GM12872 (cell line): ENCODE results near the gene ERCC2.

ENCODE experiments used
- TF ChIP-seq, protein P1 (sequence below): IDR thresholded peaks from 3 replicates; pipeline ENCODE4 v1.5.1; 2011; ENCODE audit warnings: low read depth, mild to moderate bottlenecking, low read length, moderate library complexity; ENCODE audit not compliant: insufficient read depth

The ERCC2 gene

GRCh38 chr19:45352062-45352461 is 18.3 kb downstream of the ERCC2 start:
- TF ChIP-seq, protein P1, sequence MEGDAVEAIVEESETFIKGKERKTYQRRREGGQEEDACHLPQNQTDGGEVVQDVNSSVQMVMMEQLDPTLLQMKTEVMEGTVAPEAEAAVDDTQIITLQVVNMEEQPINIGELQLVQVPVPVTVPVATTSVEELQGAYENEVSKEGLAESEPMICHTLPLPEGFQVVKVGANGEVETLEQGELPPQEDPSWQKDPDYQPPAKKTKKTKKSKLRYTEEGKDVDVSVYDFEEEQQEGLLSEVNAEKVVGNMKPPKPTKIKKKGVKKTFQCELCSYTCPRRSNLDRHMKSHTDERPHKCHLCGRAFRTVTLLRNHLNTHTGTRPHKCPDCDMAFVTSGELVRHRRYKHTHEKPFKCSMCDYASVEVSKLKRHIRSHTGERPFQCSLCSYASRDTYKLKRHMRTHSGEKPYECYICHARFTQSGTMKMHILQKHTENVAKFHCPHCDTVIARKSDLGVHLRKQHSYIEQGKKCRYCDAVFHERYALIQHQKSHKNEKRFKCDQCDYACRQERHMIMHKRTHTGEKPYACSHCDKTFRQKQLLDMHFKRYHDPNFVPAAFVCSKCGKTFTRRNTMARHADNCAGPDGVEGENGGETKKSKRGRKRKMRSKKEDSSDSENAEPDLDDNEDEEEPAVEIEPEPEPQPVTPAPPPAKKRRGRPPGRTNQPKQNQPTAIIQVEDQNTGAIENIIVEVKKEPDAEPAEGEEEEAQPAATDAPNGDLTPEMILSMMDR = no peak

DNA sequence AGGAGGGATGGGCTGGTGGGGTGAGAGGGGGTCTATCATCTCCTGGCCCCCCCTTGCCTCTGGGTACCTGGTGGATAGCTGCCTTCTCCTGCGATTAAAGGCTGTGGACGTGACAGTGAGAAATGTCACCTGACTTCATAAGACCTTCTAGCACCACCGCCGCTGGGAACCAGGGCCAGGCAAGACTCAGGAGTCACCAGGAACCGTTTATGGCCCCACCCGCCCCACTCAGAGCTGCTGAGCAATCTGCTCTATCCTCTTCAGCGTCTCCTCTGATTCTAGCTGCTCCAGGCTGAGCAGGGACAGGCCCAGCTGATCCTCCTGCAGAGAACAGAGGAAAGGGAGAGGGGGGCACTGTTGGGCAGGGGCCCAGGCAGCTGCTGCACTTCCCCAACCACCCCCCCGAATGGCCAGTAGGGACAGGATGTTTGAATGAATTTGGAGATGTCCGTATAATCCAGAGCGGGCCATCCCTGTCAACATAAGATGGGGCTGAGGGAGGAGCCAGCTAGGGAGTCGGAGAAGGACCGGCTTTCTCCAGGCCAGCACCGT is 18.9 kb downstream of the ERCC2 start:
- TF ChIP-seq, protein P1 = no peak

GRCh38 chr19:45350477-45351058 is 19.8 kb downstream of the ERCC2 start:
- TF ChIP-seq, protein P1 = no peak

DNA sequence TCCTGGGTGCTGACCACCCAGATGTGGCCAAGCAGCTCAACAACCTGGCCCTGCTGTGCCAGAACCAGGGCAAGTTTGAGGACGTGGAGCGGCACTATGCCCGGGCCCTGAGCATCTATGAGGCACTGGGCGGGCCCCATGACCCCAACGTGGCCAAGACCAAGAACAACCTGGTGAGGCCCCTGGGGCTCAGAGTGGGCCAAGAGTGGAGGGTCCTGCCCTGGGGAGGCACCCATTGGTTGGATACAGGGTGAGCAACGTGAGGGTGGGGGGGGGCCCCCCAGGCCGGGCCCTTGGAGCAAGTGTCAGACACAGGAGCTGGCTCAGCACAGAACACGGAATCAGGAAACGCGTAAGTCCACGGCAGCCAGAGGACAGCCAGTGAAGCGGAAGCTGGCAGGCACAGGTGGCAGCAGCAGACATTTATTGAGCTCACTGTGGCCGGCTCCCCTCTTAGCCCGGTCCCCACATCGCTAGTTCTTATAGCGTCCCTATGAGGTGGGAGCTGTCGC is 20.9 kb downstream of the ERCC2 start:
- TF ChIP-seq, protein P1 = no peak

- TF ChIP-seq, protein P1 = no peak
Measured at GRCh38 chr19:45349126-45349415, 21.3 kb downstream of the ERCC2 start.

DNA sequence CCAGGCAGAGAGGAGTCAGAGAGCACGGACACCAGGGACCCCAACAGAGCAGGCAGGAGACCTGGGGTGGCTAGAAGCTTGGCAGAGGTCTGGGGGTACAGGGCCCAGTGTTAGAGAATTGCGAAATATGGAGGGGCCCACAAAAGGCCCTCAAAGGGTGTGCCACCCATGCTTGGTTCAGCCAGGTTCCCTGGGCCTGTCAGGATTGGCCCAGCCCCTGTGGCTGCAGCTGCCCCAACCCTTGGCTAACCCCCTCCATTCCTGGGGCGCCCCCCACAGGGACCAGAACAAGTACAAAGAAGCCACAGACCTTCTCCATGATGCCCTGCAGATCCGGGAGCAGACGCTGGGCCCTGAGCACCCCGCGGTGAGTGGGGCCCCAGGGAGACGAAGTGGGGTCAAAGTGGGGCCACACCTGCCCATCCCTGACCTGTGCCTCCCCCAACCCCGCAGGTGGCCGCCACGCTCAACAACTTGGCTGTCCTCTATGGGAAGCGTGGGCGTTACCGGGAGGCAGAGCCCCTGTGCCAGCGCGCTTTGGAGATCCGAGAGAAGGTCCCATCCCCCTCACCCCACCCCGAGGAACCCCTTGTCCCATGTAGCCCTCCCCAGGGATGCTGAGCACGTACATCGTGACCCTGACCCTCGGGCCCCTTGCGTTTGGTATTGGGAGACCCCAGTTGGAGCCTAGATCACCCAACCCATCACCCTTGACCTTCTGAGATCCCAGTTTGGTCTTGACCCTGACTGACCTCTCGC is 21.8 kb downstream of the ERCC2 start:
- TF ChIP-seq, protein P1 = no peak

- TF ChIP-seq, protein P1 = no peak
Measured at GRCh38 chr19:45347570-45348366, 22.6 kb downstream of the ERCC2 start.
